ENCODE data around the gene SULT1E1.
"Not testable (repeated sequence)": the region's sequence is repeated elsewhere in the genome, so short reads cannot be mapped to it uniquely, and the experiment has no call there.

SULT1E1 gene

DNA sequence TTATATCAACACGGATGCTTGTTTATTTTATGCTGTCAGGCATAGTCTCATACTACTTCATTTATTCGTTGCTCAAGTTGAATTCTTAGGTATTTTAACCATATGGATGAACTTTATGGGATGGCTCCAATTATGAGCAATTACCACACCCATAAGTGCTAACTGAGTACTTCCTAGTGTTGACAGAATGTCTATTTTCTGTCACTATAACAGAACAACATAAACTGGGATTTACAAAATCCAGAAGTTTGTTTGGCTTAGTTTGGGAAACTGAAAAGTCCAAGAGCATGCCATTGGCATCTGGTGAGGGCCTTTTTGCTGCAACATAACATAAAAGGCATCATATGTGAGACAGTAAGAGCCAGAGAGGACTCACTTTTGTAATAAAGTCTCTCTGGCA lies 21.0 kb downstream of the SULT1E1 start:
- no peak for DNase-seq

GRCh38 chr4:69836287-69836686 lies 23.7 kb downstream of the SULT1E1 start:
- no peak for DNase-seq

- DNase-seq = no peak
These were observed 24.2 kb downstream of the SULT1E1 start for GRCh38 chr4:69835766-69836165.

GRCh38 chr4:69833251-69833650 lies 26.7 kb downstream of the SULT1E1 start:
- DNase-seq = peak in 1 of 3 donors; percentile 9

DNA sequence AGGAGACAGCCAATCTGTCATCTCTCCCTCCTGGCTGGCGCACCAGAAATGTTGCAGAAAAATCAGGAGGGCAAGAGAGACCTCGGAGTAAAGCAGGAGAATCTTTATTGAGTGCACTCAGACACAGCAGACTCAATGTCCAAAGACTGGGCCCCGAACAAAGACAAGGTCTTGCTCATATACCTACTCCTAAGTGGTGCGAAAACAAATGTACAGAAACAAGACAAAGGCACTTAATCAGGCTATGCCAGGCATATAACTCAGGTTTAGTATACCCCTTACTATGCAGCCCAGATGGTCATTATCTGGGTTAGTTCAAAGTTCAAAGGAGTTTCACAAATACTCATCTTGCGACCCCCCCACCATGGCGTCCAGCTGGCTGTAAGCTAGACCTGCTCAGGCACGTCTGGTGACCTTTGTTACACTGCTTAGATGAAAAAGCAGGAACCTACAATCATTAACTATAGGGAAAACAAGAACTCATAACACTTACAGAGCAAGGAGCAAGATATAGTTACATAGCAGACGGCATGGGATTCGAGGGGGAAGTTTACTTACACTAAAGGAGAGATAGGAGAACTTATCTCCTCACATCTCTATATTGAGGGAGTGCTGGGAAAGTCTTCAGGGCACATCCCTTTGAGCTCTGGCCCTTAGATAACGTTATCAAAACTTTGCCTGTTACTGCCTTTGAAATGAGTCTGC lies 27.5 kb downstream of the SULT1E1 start:
- DNase-seq = no peak

- DNase-seq = peak; percentile 71 to 77 (median 75)
These were observed 28.2 kb downstream of the SULT1E1 start for GRCh38 chr4:69831646-69832325.

- no peak for DNase-seq
These were observed 28.7 kb downstream of the SULT1E1 start for GRCh38 chr4:69831270-69831627.

- DNase-seq = no peak
These were observed 29.2 kb downstream of the SULT1E1 start for GRCh38 chr4:69830560-69831269.

GRCh38 chr4:69830192-69830559 lies 29.8 kb downstream of the SULT1E1 start:
- DNase-seq = no peak

- DNase-seq = no peak
These were observed 30.3 kb downstream of the SULT1E1 start for GRCh38 chr4:69829678-69830077.

GRCh38 chr4:69828828-69829227 lies 31.1 kb downstream of the SULT1E1 start:
- no peak for DNase-seq

DNA sequence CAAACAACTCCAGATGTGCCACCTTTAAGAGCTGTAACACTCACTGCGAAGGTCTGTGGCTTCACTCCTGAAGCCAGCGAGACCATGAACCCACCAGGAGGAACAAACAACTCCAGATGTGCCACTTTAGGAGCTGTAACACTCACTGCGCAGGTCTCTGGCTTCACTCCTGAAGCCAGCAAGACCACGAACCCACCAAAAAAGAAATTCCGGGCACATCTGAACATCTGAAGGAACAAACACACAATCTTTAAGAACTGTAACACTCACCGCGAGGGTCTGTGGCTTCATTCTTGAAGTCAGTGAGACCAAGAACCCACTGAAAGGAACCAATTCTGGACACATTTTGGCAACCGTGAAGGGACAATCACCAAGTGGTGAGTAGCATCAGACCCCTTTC lies 34.9 kb downstream of the SULT1E1 start:
- DNase-seq = not testable (repeated sequence)

GRCh38 chr4:69823481-69824186 lies 36.3 kb downstream of the SULT1E1 start:
- peak in 2 of 3 donors; percentile 43 to 50 for DNase-seq

- DNase-seq = no peak
These were observed 36.9 kb downstream of the SULT1E1 start for GRCh38 chr4:69823048-69823447.

DNA sequence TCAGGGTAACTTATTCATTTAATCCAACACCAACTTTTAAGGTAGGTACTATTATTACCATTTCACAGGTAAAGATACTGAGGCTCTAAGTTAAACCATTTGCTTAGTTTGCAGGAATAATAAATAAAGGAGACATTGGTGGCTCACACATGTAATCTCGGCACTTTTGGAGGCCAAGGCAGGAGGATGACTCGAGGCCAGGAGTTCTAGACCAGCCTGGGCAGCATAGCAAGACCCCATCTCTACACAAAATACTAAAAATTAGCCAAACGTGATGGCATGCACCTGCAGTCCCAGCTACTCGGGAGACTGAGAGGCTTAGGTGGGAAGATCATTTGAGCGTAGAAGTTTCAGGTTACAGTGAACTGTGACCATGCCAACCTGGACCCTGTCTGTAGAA lies 37.7 kb downstream of the SULT1E1 start:
- DNase-seq = no peak

DNA sequence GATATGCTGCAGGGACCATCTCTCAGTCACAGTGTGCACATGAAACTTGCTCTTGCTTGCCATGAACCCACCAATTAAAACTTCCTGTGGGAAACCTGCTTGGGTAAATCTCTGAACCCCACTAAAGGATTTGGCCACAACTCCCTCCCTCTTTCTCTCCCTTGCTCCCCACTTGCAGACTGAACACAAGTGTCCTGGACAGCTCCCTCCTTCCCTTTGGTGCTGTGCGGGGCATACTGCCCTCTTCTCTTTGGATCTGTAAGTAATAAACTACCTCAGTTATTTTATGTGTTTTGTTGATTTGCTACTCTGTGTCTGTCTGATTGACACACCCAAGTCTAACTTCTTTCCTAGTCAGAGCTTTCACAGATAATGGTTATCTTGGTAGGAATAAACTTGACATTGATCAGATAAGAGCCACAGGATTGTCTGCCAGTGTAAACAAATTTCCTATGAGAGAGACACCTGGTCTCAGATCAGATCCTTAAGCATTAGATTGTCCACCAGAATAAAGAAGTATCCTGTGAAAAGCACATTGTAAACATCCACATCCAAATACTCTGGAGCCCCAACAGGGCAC lies 41.8 kb downstream of the SULT1E1 start:
- no peak for DNase-seq

GRCh38 chr4:69816236-69816635 lies 43.7 kb downstream of the SULT1E1 start:
- DNase-seq = no peak

GRCh38 chr4:69813628-69814027 lies 46.3 kb downstream of the SULT1E1 start:
- no peak for DNase-seq

DNA sequence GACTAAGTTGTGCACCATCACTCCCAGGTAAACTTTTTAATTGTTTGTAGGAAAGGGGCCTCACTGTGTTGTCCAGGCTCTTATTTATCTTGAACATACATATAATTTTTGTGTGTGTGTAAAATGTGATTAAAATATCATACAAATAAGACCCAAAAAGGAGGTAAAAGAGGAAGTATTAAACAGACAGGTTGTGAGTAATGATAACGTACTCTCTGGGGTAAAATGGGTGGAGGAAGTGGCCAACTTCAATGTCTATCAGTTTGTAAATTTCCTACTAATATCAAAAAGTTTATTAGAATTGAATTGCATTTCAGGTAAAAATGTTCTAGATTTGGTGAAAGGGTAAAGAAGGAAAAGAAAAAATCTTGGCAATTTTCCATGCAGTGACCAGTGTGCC lies 48.8 kb downstream of the SULT1E1 start:
- no peak for DNase-seq

DNA sequence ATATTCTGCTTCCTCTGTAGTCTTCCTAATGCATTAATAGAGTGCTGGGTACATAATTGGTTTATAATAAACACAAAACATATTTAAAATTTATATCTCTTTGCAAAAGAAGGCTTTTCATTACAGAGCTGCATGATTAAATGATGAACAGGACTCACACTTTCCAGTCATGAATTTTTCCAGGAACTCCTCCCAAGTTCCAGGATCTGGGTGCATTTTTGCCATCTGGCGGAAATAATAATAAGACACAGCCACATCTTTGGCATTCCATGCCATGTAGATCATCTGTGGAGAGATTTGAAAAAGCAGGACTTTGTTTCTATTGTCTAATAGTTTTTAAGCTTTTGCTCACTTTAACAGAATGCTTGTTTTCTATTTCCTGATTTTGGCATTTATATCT lies 59.3 kb downstream of the SULT1E1 start:
- DNase-seq = no peak

GRCh38 chr4:69799337-69799736 lies 60.6 kb downstream of the SULT1E1 start:
- DNase-seq = no peak

- DNase-seq = no peak
These were observed 66.2 kb downstream of the SULT1E1 start for GRCh38 chr4:69793732-69794131.

Measured in suppressor macrophage treated with lipopolysaccharide for 1 hour (primary cell).